Measurements from ENCODE around the gene P2RX4. TPM values are rescaled to one million over a fixed set of nuclear protein-coding genes. Genes with fewer than 3 reads are reported as not detected.

Gene P2RX4
- total and polyA plus RNA-seq, 2 of the 4 experiments (the other 2 are of a cell fraction): 9.5 to 12.6 TPM

DNA sequence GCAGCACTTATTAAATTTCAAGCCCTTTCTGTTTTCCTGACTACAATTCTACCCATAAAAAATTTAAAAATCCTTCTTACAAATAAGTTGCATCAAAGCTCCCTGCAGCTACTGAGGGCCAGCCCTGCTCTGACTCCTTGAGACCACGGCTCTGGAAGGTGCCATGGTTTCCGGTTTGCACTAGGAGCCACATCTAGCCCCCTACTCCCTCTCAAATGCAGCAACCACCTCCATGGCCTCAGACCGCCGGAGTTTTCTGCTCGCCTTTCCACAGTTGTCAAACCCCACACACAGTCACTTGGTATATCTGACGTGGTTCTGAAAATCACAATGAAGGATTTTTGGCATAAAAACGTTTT lies 30.1 kb downstream of the P2RX4 start:
- no peak overlapping the region for H3K9ac ChIP-seq (ENCODE audit: low read depth, low read length)
- intact Hi-C loops (cut with micrococcal nuclease): no loop called here
- no peak overlapping the region for H2BK20ac ChIP-seq (ENCODE audit: low read depth, low read length)
- DNase-seq (no peak), ATAC-seq (ENCODE audit: low read depth) (no peak)
- H2AFZ ChIP-seq (replicated peaks; ENCODE audit: low read length, poor library complexity): no peak overlapping the region
- H3K4me1 ChIP-seq (ENCODE audit: control insufficient read depth, insufficient read depth, low read length): peaks cover 2% of the 10 kb centered on the region
- TF ChIP-seq RAD21 (IDR thresholded peaks at IDR 0.05; ENCODE audit: low read length): no peak
- no peak for TF ChIP-seq CHD1 (IDR thresholded peaks at IDR 0.05; ENCODE audit: low read depth, low read length)
- no peak overlapping the region for H4K5ac ChIP-seq (ENCODE audit: low read depth, low read length)
- H4K8ac ChIP-seq (ENCODE audit: low read depth in 2 of 2, low read length in 2 of 2): no peak overlapping the region
- no CpG with 5 or more reads among the region's 7 CpGs for WGBS, 2 experiments (ENCODE audit: extremely low coverage in 2 of 2, insufficient read length in 1 of 2)
- no peak overlapping the region for H3K23ac ChIP-seq (ENCODE audit: low read depth, low read length)
- H3K4me3 ChIP-seq (ENCODE audit: insufficient read depth, low read depth, low read length): no peak overlapping the region
- ChIA-PET CTCF (no interaction called here), POLR2A (ENCODE audit: unreplicated experiment) (no interaction called here)
- no peak overlapping the region for H3K56ac ChIP-seq (ENCODE audit: extremely low read depth, insufficient read depth, low read length)
- no peaks in the 10 kb centered on the region; a peak in 1 of 4 replicates for H3K79me1 ChIP-seq (ENCODE audit: low read depth in 1 of 2, low read length in 2 of 2)
- H3K9me1 ChIP-seq (ENCODE audit: insufficient read depth, low read length): no peaks in the 10 kb centered on the region
- no peak overlapping the region for H2AK5ac ChIP-seq (ENCODE audit: low read depth, low read length)
- no peak overlapping the region for H2BK5ac ChIP-seq (ENCODE audit: low read depth, low read length, poor library complexity, severe bottlenecking)
- no peaks in the 10 kb centered on the region for H3K9me3 ChIP-seq (ENCODE audit: control insufficient read depth, insufficient read depth, low read length)
- H3K27ac ChIP-seq (ENCODE audit: insufficient read depth, low read length): no peak overlapping the region
- H2AK9ac ChIP-seq (replicated peaks; ENCODE audit: low read depth, low read length, poor library complexity): no peak overlapping the region
- H4K91ac ChIP-seq (ENCODE audit: insufficient read depth, low read depth, low read length): no peak overlapping the region
- no peak overlapping the region for H2BK120ac ChIP-seq (ENCODE audit: low read depth, low read length)
- no peaks in the 10 kb centered on the region for H3K27me3 ChIP-seq (ENCODE audit: control insufficient read depth, insufficient read depth, low read length)
- peaks cover 3% of the 10 kb centered on the region; the same call in 1 of the 2 replicates for H4K20me1 ChIP-seq (ENCODE audit: insufficient read depth, low read length)
- no peak overlapping the region for H2BK15ac ChIP-seq (ENCODE audit: low read depth, low read length)
- H3K36me3 ChIP-seq (ENCODE audit: control insufficient read depth, insufficient read depth, low read length): peaks cover 28% of the 10 kb centered on the region
- no peak overlapping the region for H3K18ac ChIP-seq (ENCODE audit: low read depth, low read length)
- no peak overlapping the region for H3K4ac ChIP-seq (ENCODE audit: low read depth, low read length)
- BruUV-seq (replicated peaks): no TSS peak
- no peak overlapping the region for H3K4me2 ChIP-seq (ENCODE audit: low read depth, low read length)
- no peak overlapping the region for H3K14ac ChIP-seq (replicated peaks; ENCODE audit: low read depth, low read length)
- in situ Hi-C loops (cut with MboI; ENCODE audit: low sequenced_read_pairs): no loop called here
- dilution Hi-C loops (cut with HindIII; ENCODE audit: low sequenced_read_pairs, unreplicated experiment): no loop called here
